Muscle layer of duodenum (tissue), 2 donors: ENCODE data around the gene ADAMTS8.

Experiments
- H3K27ac ChIP-seq: one replicate; pipeline ENCODE4 v1.7.0; 2013; ENCODE audit warnings: mild to moderate bottlenecking, low read length
- H3K27me3 ChIP-seq: one replicate; pipeline ENCODE4 v1.7.0; 2013; ENCODE audit warnings: low read depth, mild to moderate bottlenecking, control low read depth, low read length
- H3K36me3 ChIP-seq, 2 donors: one replicate each; pipeline ENCODE4 v1.7.0; 2013; ENCODE audit warnings: low read length in 2 of 2, control low read depth in 1 of 2, mild to moderate bottlenecking in 1 of 2; ENCODE audit not compliant: insufficient read depth in 2 of 2, control insufficient read depth in 1 of 2
- H3K4me1 ChIP-seq, 2 donors: one replicate each; pipeline ENCODE4 v1.7.0; 2013; ENCODE audit warnings: low read length in 2 of 2, mild to moderate bottlenecking in 2 of 2, control low read depth in 1 of 2, moderate library complexity in 1 of 2; ENCODE audit not compliant: insufficient read depth in 2 of 2, control insufficient read depth in 1 of 2
- H3K4me3 ChIP-seq, 2 donors: one replicate each; pipeline ENCODE4 v1.7.0; 2013; ENCODE audit warnings: low read length in 2 of 2, low read depth in 1 of 2, mild to moderate bottlenecking in 1 of 2
- H3K9me3 ChIP-seq, 2 donors: one replicate each; pipeline ENCODE4 v1.7.0; 2013; ENCODE audit warnings: low read length in 2 of 2, control low read depth in 1 of 2, mild to moderate bottlenecking in 1 of 2; ENCODE audit not compliant: control insufficient read depth in 1 of 2
- donor health status: healthy.

The ADAMTS8 gene

DNA sequence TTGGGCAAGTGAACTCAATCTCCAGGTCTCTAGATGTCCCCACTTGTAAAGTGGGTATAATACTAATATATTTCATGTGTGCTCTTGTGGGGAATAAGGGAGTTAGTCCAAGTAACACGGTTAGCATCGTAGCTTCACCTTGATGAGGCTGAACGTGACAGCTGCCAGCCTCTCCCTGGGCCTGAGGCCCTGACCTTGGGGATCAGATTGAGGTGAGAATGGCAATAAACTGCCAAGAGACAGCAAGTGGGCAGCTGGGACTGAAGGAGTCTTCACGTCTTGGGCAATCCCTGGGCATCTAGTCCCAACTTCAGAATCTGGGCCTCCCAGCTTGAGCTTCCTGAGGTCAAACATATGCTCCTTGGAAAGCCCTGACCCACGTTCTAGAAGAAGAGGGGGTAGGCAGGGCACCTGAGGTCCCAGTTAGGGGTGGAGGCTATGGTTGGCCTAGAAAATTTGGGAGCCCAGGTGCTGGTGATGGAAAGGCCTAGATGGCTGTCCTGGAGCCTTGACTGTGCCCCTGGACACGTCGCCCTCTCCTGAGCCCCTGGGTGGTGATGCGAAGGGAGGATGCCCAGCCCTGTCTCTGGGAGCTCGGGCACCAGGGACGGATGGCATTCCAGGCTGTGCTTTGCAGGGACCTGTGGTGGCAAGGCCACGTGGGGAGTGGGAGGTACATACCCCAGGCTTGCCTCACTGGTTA lies 43.5 kb upstream of the ADAMTS8 start:
- no peak overlapping the region for H3K27ac ChIP-seq
- H3K27me3 ChIP-seq = no peaks in the 10 kb centered on the region
- peaks cover 0 to 6% of the 10 kb centered on the region in 2 donors for H3K4me1 ChIP-seq
- no peak overlapping the region for H3K4me3 ChIP-seq
- peaks cover 10 to 21% of the 10 kb centered on the region in 2 donors for H3K36me3 ChIP-seq
- H3K9me3 ChIP-seq = no peaks in the 10 kb centered on the region

DNA sequence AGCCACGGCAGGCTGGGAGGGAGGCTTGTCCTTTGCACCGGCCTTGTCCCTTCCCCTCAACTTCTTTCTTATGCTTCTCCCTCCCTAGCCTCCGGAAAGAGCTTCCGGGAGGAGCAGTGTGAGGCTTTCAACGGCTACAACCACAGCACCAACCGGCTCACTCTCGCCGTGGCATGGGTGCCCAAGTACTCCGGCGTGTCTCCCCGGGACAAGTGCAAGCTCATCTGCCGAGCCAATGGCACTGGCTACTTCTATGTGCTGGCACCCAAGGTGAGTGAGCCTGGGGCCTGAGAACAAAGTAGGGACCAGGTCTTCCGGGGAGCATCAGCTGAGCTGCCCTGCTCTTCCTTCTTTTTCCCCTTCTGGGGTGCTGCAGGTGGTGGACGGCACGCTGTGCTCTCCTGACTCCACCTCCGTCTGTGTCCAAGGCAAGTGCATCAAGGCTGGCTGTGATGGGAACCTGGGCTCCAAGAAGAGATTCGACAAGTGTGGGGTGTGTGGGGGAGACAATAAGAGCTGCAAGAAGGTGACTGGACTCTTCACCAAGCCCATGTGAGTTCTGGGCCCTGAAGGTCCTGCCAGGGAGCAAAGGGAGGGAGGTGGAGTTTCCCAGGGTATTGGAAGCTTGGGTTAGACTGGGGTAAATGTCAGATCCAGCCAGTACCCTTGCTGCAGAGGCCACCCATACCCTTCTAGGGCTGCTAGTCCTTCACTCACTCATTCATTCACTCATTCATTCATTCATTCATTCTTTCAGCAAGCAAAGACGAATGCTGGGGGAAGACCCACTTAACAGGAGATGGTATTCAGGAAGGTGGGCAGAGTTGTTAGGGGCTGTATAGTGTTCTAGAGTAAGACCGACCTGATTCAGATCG lies 42.7 kb upstream of the ADAMTS8 start:
- H3K36me3 ChIP-seq = peaks cover 16 to 24% of the 10 kb centered on the region in 2 donors
- no peaks in the 10 kb centered on the region for H3K4me1 ChIP-seq
- H3K9me3 ChIP-seq = no peaks in the 10 kb centered on the region
- no peaks in the 10 kb centered on the region for H3K27me3 ChIP-seq
- no peak overlapping the region for H3K27ac ChIP-seq
- no peak overlapping the region for H3K4me3 ChIP-seq

DNA sequence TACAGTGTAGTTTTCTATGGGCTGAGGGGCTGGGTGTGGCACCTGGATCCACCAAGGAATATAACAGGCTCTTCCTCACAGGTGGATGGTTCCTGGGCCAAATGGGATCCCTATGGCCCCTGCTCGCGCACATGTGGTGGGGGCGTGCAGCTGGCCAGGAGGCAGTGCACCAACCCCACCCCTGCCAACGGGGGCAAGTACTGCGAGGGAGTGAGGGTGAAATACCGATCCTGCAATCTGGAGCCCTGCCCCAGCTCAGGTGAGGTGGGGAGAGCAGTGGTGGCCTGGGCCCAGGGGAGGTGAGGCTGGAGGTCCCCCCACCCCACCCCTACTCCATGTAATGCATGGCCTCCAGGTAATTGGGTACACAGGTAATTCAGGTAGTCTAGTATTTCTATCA lies 40.8 kb upstream of the ADAMTS8 start:
- H3K36me3 ChIP-seq = peaks cover 16 to 33% of the 10 kb centered on the region in 2 donors
- H3K9me3 ChIP-seq = no peaks in the 10 kb centered on the region
- H3K4me1 ChIP-seq = no peaks in the 10 kb centered on the region

DNA sequence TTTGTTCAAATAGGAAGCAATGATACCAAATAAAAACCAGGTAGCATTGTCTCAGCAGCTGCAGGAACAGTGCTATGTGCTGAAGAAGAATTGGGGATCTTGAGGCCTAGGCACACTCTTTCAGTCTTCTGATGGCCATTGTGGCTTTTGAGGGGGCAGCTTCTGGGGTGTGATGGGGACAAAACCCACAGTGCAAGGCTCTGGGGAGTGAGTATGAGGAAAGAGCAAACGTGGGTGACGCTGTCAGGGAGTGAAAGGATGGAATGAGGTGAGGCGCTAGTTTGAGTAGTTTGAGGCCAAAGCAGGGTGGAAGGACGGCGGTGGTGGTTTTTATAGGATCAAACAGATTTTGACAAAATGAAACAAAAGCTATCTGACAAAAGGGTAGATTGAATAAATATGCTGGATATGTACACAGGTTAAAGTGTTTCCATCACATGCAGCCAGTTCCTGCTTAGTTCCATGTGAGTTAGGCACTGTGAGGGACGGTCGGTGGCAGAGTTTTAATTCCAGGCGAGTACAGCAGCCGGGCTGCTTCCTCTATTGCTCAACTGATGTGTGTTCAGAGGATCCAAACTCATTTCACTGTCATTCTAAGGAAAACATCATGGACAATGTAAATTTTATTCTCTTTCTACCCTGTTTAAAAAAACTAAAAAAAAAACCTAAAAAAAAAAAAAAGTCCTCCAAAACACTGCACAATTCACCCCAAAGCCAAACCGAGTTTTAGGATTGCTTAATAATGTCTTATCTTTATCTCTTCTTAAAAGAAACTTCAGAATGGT lies 38.9 kb upstream of the ADAMTS8 start:
- Histone ChIP-seq H3K9me3 (no peaks in the 10 kb centered on the region), H3K4me1 (no peaks in the 10 kb centered on the region), H3K27me3 (no peaks in the 10 kb centered on the region), H3K4me3 (no peak overlapping the region), H3K36me3 (peaks cover 21% of the 10 kb centered on the region in 2 donors), H3K27ac (no peak overlapping the region)

More for the DNA sequence above, 40.8 kb upstream of the ADAMTS8 start:
- no peaks in the 10 kb centered on the region for H3K27me3 ChIP-seq
- H3K27ac ChIP-seq = no peak overlapping the region
- no peak overlapping the region for H3K4me3 ChIP-seq

DNA sequence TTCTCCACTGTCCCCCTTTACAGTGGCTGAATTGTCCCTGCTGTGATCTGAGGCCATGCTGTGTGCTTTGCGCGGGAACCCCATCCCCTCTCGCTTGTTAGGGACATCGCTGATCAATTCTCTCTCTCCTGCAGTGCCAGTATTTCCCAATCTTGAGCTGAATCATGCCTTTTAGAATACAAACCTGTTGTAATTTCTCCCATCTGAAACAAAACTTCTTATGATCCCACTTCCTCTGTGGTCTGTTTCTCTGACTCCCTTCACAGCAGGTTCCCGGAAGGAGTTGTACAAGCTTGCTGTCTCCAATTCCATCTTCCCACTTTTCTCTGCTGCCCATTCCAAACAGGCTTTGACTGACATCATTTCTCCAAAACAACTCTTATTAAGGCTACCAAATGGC lies 36.9 kb upstream of the ADAMTS8 start:
- H3K4me1 ChIP-seq = no peaks in the 10 kb centered on the region
- H3K9me3 ChIP-seq = no peaks in the 10 kb centered on the region
- peaks cover 12 to 17% of the 10 kb centered on the region in 2 donors for H3K36me3 ChIP-seq
- H3K27me3 ChIP-seq = no peaks in the 10 kb centered on the region
- no peak overlapping the region for H3K4me3 ChIP-seq
- H3K27ac ChIP-seq = no peak overlapping the region

DNA sequence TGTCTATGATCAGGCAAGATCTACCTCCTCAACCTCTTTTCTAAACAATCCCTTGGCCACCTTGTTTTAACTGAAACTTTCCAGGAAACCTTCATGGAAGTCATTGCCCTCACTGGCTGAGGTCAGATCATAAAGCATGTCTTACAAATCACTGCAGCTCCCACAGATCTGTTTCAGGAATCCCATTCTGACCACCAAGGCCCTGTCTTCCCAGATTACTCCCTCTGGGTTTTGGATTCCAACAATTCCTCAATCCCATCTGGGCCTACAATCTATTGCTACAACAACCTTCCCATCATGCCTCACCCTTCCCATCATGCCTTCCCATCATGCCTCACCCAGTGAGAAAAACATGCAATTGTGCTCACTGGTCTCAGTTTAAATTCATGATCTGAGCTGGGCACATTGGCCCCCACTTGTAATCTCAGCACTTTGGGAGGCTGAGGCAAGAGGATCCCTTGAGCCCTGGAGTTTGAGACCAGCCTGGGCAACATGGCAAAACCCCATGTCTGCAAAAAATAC lies 35.9 kb upstream of the ADAMTS8 start:
- no peak overlapping the region for H3K27ac ChIP-seq
- no peaks in the 10 kb centered on the region for H3K4me1 ChIP-seq
- no peaks in the 10 kb centered on the region for H3K9me3 ChIP-seq
- no peak overlapping the region for H3K4me3 ChIP-seq
- H3K36me3 ChIP-seq = peaks cover 11 to 17% of the 10 kb centered on the region in 2 donors
- H3K27me3 ChIP-seq = no peaks in the 10 kb centered on the region

DNA sequence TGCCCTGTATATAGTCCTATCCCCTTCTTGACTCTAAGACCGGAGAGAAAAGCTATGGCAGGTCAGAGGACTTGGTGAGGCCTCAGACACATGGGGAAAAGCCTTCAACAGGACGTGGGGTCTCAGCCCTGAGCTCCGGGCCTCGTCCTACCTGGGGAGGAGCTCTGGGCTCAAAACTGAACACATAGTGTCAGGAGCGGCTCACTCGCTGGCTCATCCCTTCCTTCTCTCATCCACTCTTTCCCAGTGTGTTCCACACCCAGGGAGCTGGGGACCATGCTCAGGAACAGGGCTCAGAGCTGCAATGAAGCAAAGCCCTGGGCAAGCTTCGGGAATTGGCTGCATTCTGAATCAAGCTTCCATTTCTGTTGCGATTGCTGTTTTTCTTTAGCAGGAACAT lies 34.5 kb upstream of the ADAMTS8 start:
- Histone ChIP-seq H3K27me3 (no peaks in the 10 kb centered on the region), H3K36me3 (peaks cover 11 to 17% of the 10 kb centered on the region in 2 donors), H3K9me3 (no peaks in the 10 kb centered on the region), H3K4me3 (no peak overlapping the region), H3K4me1 (no peaks in the 10 kb centered on the region), H3K27ac (no peak overlapping the region)

DNA sequence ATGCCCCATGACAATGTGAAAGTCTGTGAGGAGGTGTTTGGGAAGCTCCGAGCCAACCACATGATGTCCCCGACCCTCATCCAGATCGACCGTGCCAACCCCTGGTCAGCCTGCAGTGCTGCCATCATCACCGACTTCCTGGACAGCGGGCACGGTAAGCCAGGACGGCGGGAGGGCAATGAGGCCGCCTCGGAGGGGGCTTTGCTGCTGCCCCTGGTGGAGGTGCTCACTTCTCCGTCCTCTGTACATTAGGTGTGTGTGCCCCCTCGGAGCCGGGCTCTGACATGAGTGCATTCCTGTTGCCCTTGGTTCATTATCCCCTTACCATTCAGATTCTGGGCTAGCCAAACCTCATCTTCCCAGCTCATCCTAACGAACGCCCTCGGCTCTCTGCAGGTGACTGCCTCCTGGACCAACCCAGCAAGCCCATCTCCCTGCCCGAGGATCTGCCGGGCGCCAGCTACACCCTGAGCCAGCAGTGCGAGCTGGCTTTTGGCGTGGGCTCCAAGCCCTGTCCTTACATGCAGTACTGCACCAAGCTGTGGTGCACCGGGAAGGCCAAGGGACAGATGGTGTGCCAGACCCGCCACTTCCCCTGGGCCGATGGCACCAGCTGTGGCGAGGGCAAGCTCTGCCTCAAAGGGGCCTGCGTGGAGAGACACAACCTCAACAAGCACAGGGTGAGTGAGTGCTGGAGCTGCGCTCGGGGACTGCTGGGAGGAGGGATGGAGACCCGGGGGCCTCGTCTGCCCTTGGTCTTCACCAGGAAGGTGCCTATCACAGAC lies 33.9 kb upstream of the ADAMTS8 start:
- no peaks in the 10 kb centered on the region for H3K27me3 ChIP-seq
- no peak overlapping the region for H3K27ac ChIP-seq
- H3K36me3 ChIP-seq = peaks cover 11 to 17% of the 10 kb centered on the region in 2 donors
- H3K9me3 ChIP-seq = no peaks in the 10 kb centered on the region
- H3K4me1 ChIP-seq = no peaks in the 10 kb centered on the region
- H3K4me3 ChIP-seq = no peak overlapping the region

DNA sequence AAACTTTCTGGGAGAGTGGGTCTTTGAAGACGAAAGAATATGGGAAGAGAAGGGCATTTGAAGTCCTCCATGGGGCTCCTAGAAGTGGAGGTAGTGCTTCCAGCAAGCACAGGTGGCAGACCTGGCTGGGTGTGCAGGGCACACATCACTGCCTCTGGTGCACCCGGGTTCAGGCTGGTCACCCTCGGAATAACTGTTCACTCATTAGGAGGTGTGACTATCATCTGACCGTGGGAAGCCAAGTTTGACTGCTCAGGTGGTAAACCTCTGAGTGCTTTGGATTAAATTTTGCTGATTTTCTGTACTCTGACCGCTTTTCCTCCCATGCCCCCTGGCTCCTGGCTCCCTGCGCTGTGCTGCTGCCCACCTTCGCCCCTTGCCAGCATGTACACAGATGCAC lies 31.1 kb upstream of the ADAMTS8 start:
- no peak overlapping the region for H3K4me3 ChIP-seq
- H3K27me3 ChIP-seq = no peaks in the 10 kb centered on the region
- no peaks in the 10 kb centered on the region for H3K9me3 ChIP-seq
- H3K36me3 ChIP-seq = peaks cover 5 to 7% of the 10 kb centered on the region in 2 donors
- H3K27ac ChIP-seq = no peak overlapping the region
- H3K4me1 ChIP-seq = no peaks in the 10 kb centered on the region

DNA sequence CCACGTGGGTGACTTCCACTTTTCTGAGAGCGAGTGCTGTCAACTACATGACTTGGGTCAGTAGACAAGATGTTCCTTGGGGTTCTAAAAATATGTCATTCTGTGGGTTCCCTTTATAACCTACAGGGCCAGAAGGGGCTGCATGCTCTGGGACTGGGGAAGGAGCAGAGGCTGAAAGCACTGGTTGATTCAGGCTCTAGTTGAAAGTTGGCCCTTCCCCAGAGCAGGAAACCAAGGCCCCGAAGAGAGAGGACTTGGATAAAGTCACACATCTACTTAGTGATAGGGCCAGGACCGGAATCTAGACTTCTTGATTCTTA lies 30.0 kb upstream of the ADAMTS8 start:
- H3K9me3 ChIP-seq = no peaks in the 10 kb centered on the region
- no peak overlapping the region for H3K27ac ChIP-seq
- H3K4me3 ChIP-seq = no peak overlapping the region
- H3K27me3 ChIP-seq = no peaks in the 10 kb centered on the region
- H3K36me3 ChIP-seq = peaks cover 5% of the 10 kb centered on the region in 2 donors
- H3K4me1 ChIP-seq = no peaks in the 10 kb centered on the region
